SU-DHL-6 (cell line): ENCODE data around the gene MYL3.

Source experiments
- H2AFZ ChIP-seq: fragments of 200-600 bp; sonication (generic); 2 replicates; pipeline ENCODE4 v1.6.1; 2014; ENCODE audit warnings: low read depth, mild to moderate bottlenecking, moderate library complexity, mixed read lengths, antibody characterized with exemption, low read length; ENCODE audit not compliant: severe bottlenecking
- H3F3A ChIP-seq: fragments of 200-600 bp; shearing (Covaris generic); 2 replicates; pipeline ENCODE4 v1.6.0; 2016; ENCODE audit warnings: antibody characterized with exemption, mild to moderate bottlenecking; ENCODE audit not compliant: insufficient read depth
- H3K27ac ChIP-seq: fragments of 200-600 bp; sonication (generic); 2 replicates; pipeline ENCODE4 v1.5.1; 2016; ENCODE audit warnings: low read depth, mild to moderate bottlenecking, low read length, moderate library complexity, mixed read lengths
- H3K27me3 ChIP-seq: fragments of 200-600 bp; sonication (generic), shearing (Covaris generic); 2 replicates; pipeline ENCODE4 v1.6.0; 2014; ENCODE audit warnings: mild to moderate bottlenecking, low read length
- H3K36me3 ChIP-seq: fragments of 200-600 bp; sonication (generic); 2 replicates; pipeline ENCODE4 v1.6.1; 2014; ENCODE audit warnings: mild to moderate bottlenecking, low read length, mixed read lengths
- H3K4me2 ChIP-seq: fragments of 300-600, 200-600 bp; shearing (Covaris generic), sonication (generic); 2 replicates; pipeline ENCODE4 v1.6.0; 2014; ENCODE audit warnings: low read length, low read depth, mild to moderate bottlenecking; ENCODE audit not compliant: poor library complexity, severe bottlenecking
- H3K4me3 ChIP-seq: fragments of 200-600 bp; sonication (generic); 2 replicates; pipeline ENCODE4 v1.5.1; 2014; ENCODE audit warnings: antibody characterized with exemption, low read length, mild to moderate bottlenecking, mixed read lengths; ENCODE audit not compliant: insufficient read depth, poor library complexity, severe bottlenecking
- H3K79me2 ChIP-seq: fragments of 200-600 bp; sonication (generic); 2 replicates; pipeline ENCODE4 v1.6.1; 2014; ENCODE audit warnings: mild to moderate bottlenecking, low read length, moderate library complexity; ENCODE audit not compliant: insufficient read depth
- H3K9ac ChIP-seq: fragments of 200-600 bp; sonication (generic); 2 replicates; pipeline ENCODE4 v1.7.0; 2014; ENCODE audit warnings: mild to moderate bottlenecking, low read length
- H3K9me2 ChIP-seq: fragments of 200-600 bp; sonication (generic); replicated peaks from 2 replicates; pipeline ENCODE4 v1.6.1; 2014; ENCODE audit warnings: low read length; ENCODE audit not compliant: insufficient read depth
- H3K9me3 ChIP-seq: fragments of 200-600 bp; sonication (generic); 2 replicates; pipeline ENCODE4 v1.6.1; 2014; ENCODE audit warnings: low read length, mixed read lengths; ENCODE audit not compliant: insufficient read depth
- H4K20me1 ChIP-seq: fragments of 200-600 bp; sonication (generic); 2 replicates; pipeline ENCODE4 v1.6.1; 2014; ENCODE audit warnings: low read depth, mild to moderate bottlenecking, antibody characterized with exemption, low read length, moderate library complexity, mixed read lengths
- CTCF ChIP-seq: fragments of 200-600 bp; sonication (generic); IDR thresholded peaks from one replicate; pipeline ENCODE4 v1.5.1; 2017; ENCODE audit warnings: antibody characterized with exemption, mild to moderate bottlenecking, low read length, moderate library complexity; ENCODE audit not compliant: insufficient read depth, poor library complexity, severe bottlenecking
- EZH2phosphoT487 ChIP-seq: fragments of 200-600 bp; sonication (generic), shearing (Covaris generic); conservative IDR thresholded peaks from 2 replicates; pipeline ENCODE4 v1.6.1; 2018; ENCODE audit warnings: mild to moderate bottlenecking, antibody characterized with exemption, low read length, moderate library complexity, mixed read lengths

MYL3 gene

GRCh38 chr3:46873521-46873920 is 10.3 kb upstream of the MYL3 start:
- no peaks in the 10 kb centered on the region for H3K79me2 ChIP-seq
- H3K27me3 ChIP-seq: no peaks in the 10 kb centered on the region
- H2AFZ ChIP-seq: no peak overlapping the region
- no peak for TF ChIP-seq CTCF
- no peak for TF ChIP-seq EZH2phosphoT487
- H3K4me2 ChIP-seq: no peak overlapping the region
- H3K9me2 ChIP-seq: no peaks in the 10 kb centered on the region
- no peak overlapping the region for H3K27ac ChIP-seq
- H3K9me3 ChIP-seq: no peaks in the 10 kb centered on the region
- no peaks in the 10 kb centered on the region for H3K36me3 ChIP-seq
- no peaks in the 10 kb centered on the region for H3F3A ChIP-seq
- H3K9ac ChIP-seq: no peak overlapping the region
- H3K4me3 ChIP-seq: no peak overlapping the region
- H4K20me1 ChIP-seq: no peaks in the 10 kb centered on the region

- Histone ChIP-seq H3K27ac (no peak overlapping the region), H3K27me3 (no peaks in the 10 kb centered on the region), H3K36me3 (no peaks in the 10 kb centered on the region), H3F3A (no peaks in the 10 kb centered on the region), H3K79me2 (no peaks in the 10 kb centered on the region), H4K20me1 (no peaks in the 10 kb centered on the region), H3K4me2 (no peak overlapping the region), H2AFZ (no peak overlapping the region), H3K9ac (no peak overlapping the region), H3K9me3 (no peaks in the 10 kb centered on the region), H3K4me3 (no peak overlapping the region), H3K9me2 (no peaks in the 10 kb centered on the region)
- TF ChIP-seq CTCF (no peak), EZH2phosphoT487 (no peak)
Observed at GRCh38 chr3:46871222-46871621, 8.0 kb upstream of the MYL3 start.

GRCh38 chr3:46870651-46871050 is 7.4 kb upstream of the MYL3 start:
- no peaks in the 10 kb centered on the region for H3K27me3 ChIP-seq
- no peaks in the 10 kb centered on the region for H3K9me3 ChIP-seq
- no peaks in the 10 kb centered on the region for H3K36me3 ChIP-seq
- no peak overlapping the region for H3K4me2 ChIP-seq
- no peak overlapping the region for H3K27ac ChIP-seq
- H3K4me3 ChIP-seq: no peak overlapping the region
- H3F3A ChIP-seq: no peaks in the 10 kb centered on the region
- H2AFZ ChIP-seq: no peak overlapping the region
- H3K9ac ChIP-seq: no peak overlapping the region
- no peak for TF ChIP-seq CTCF
- TF ChIP-seq EZH2phosphoT487: no peak
- H3K79me2 ChIP-seq: no peaks in the 10 kb centered on the region
- H3K9me2 ChIP-seq: no peaks in the 10 kb centered on the region
- no peaks in the 10 kb centered on the region for H4K20me1 ChIP-seq

- Histone ChIP-seq H3K9me3 (no peaks in the 10 kb centered on the region), H3K4me3 (no peak overlapping the region), H3K9me2 (no peaks in the 10 kb centered on the region), H2AFZ (no peak overlapping the region), H3K27me3 (no peaks in the 10 kb centered on the region), H3K27ac (no peak overlapping the region), H4K20me1 (no peaks in the 10 kb centered on the region), H3K4me2 (no peak overlapping the region), H3K36me3 (no peaks in the 10 kb centered on the region), H3K9ac (no peak overlapping the region), H3K79me2 (no peaks in the 10 kb centered on the region), H3F3A (no peaks in the 10 kb centered on the region)
- TF ChIP-seq EZH2phosphoT487 (no peak), CTCF (no peak)
Observed at GRCh38 chr3:46869440-46869839, 6.2 kb upstream of the MYL3 start.
